ENCODE data around the gene ACTL10. TPM values are rescaled to one million over a fixed set of nuclear protein-coding genes. Genes with fewer than 3 reads are reported as not detected.
A peak's percentile ranks its signal among the peaks of the same experiment; 100 is the strongest.

Gene ACTL10
- total RNA-seq, 1 donor from 2014 or later = 2.2 TPM

DNA sequence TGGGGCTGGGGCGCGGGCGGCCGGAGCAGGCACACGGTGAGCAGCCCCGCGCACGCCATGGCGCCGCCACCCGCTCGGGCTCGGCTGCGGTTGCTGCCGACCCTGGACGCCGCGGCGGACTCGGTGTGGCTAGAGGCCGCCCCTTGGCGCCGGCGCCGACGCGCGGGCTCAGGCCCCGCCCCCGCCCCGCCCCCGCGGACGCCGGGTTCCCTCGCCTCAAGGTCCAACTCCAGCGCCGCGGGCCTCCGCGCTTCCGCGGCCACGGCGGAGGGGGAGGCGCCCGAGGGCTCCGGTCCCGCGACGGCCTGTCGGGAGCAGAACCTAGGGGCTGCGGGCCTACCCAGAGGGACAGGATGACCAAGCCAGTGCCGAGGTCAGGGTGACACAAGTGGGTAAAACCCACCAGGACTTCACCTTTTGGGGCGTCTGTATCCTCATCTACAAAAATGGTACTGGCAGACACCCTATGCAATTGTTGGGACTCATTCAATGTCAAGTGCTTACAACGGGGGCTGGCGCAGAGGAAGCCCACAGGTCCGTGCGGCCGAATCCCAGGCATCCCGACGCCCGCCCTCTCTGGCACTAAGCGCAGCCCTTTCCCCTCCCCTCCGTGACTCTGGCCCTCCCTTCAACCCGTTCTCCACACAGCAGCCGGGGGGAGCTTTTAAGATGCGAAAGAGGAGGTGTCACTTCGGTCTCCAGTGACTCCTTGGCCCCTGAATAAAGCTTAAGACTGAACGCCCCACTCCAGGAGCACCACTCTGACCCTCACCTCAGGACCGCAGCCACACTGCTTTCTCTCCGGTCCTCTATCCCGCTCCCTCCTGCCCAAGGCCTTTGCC is 7.8 kb downstream of the ACTL10 start, which contains the start of gene NECAB3:
Gene NECAB3, minus strand, starts transcription at position 135 of the 842 bp plus-strand sequence. Its CDS starts 76 bp downstream, at position 59.
- H3K4me3 ChIP-seq (ENCODE audit: low read depth, low read length) = peak within 1 kb of the TSS; percentile 86
- TF ChIP-seq, protein P1, sequence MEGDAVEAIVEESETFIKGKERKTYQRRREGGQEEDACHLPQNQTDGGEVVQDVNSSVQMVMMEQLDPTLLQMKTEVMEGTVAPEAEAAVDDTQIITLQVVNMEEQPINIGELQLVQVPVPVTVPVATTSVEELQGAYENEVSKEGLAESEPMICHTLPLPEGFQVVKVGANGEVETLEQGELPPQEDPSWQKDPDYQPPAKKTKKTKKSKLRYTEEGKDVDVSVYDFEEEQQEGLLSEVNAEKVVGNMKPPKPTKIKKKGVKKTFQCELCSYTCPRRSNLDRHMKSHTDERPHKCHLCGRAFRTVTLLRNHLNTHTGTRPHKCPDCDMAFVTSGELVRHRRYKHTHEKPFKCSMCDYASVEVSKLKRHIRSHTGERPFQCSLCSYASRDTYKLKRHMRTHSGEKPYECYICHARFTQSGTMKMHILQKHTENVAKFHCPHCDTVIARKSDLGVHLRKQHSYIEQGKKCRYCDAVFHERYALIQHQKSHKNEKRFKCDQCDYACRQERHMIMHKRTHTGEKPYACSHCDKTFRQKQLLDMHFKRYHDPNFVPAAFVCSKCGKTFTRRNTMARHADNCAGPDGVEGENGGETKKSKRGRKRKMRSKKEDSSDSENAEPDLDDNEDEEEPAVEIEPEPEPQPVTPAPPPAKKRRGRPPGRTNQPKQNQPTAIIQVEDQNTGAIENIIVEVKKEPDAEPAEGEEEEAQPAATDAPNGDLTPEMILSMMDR (conservative IDR thresholded peaks at IDR 0.05; ENCODE audit: low read depth, low read length) = no peak
- no peak for DNase-seq (ENCODE audit: low read depth)

DNA sequence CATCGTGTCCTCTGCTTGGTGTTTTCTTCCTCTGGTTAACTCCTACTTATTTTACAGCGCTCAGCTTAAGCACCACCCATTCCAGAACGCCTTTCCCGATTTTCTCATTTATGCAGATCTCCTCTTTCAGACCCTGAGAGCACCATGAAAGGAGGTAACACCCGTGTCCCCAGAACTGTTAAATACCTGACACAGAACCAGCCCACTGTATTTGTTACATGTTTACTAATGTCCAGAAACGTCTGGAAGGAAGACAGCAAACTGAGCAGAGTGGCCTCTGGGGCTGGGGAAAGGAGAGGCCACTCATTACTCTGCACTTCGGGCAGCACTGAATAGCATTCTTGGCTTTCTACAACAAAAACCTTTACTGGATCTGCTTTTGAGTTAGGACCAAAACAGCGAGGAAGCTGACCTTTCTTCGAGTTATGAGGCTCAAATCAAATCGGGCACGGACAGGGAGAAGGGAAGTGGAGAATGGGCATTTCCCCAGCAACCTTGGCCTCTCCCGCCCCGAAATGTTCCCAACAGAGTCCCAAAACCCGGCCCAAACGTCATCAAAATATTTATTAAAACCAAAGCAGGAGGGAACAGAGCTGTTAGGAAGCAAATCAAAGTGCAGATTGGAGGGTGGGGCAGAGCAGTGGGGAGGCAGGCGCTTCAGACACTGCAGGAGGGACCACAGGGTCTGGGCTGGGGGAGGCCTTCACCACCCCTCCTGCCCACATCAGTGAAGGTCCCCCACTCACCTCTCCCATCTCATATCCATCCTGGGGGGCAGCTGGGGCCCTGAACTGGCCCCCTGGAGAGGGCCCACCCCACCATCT is 8.6 kb downstream of the ACTL10 start:
- TF ChIP-seq, protein P1 (conservative IDR thresholded peaks at IDR 0.05; ENCODE audit: low read depth, low read length) = no peak
- no peak for DNase-seq (ENCODE audit: low read depth)
- H3K4me3 ChIP-seq (ENCODE audit: low read depth, low read length) = peak overlapping the region; percentile 73

DNA sequence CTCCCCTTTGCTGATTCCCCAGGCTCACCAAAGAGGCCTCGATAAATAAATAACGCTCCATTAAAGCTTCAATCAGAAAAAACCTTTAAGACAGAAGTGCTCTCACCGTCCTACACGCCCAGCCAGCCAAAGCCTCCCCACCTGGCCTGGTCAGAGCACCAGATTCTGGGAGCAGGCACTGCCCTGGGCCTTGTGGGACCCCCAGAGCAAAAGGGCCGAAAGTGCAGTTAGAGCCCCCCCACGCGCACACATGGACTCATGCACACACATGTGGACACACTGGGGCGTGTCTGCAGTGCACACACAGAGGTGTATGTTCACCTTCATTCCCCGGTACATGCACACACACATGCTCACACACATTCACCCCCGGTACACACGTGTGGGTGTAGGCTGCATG is 9.4 kb downstream of the ACTL10 start:
- no peak for DNase-seq (ENCODE audit: low read depth)
- TF ChIP-seq, protein P1 (conservative IDR thresholded peaks at IDR 0.05; ENCODE audit: low read depth, low read length) = no peak
- no peak overlapping the region for H3K4me3 ChIP-seq (ENCODE audit: low read depth, low read length)

DNA sequence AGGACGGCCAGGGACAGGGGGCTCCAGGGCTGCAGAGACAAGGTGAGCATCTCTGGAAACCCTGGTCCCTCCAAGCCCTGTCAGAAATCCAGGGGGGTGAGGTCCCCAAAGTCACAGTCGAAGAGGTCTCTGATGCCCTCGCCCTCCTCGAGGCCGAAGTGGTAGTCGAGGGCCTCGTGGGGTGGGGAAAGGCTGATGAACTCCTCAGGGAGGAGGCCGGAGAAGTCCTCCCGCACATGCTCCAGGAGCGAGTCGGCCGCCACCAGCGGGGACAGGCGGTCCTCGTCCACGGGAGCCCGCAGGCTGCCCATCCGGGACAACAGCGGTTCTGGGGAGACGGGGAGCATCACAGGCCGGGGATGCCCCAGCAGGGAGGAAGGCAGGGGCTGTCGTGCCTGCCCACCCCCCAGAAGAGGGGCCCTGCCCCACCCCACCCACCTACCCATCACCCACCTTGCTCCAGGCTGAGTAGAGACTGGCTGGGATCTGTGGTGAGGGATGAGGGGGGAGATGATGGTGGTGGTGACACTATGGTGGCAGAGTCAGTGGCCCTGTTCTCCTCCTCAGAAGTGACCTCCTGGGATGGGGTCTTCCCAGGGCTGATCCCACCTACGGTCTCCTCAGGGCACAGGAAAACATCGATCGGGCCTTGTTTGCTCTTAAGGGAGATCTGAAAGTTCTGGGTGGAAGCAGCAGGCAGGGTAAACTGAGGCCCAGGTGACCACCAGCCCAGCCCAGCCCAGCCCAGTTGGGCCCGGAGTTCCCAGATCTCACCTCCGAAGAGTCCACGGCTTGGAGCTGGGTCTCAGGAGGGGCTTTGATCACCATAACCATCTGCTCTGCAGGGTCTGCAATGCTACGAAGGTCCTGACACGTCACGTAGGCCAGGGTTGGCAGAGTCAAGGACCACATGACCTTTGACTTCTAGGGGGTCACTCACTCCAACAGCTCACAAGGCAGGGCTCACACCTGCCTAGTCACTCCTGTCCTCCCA is 10.2 kb downstream of the ACTL10 start:
- TF ChIP-seq, protein P1 (conservative IDR thresholded peaks at IDR 0.05; ENCODE audit: low read depth, low read length) = no peak
- DNase-seq (ENCODE audit: low read depth) = no peak
- H3K4me3 ChIP-seq (ENCODE audit: low read depth, low read length) = no peak overlapping the region

DNA sequence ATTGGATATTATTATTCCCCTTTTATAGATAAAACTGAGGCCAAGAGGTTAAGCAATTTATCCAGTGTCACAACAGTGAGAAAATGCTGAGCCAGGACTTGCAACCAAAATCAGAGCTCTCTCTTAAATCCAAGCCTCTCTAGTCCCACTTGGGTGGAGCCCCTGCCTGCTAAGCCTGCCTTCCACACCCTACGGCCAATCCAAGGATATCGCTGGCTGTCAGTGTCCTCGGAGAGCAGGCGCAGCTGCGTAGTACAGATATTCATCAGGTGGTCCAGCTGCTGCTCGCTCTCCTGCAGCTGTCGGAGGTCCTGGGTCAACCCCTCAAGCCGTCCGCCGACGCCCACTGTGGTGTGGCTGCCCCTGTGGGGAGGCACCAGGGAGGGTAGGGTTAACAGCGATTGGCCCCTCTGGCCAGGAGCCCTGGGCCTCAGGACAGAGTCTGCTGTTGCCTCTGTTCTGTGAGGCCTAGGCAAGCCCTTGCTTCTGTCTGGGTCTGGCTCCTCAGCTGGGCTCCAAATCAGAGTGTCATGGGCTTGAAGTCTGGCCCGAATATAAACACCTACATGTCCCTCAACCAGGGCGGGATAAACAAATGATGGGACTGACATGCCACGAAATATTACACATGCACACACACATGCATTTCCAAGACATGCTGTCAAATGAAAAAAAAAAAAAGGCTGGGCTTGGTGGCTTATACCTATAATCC is 11.4 kb downstream of the ACTL10 start:
- no peak for DNase-seq (ENCODE audit: low read depth)
- TF ChIP-seq, protein P1 (conservative IDR thresholded peaks at IDR 0.05; ENCODE audit: low read depth, low read length) = no peak
- no peak overlapping the region for H3K4me3 ChIP-seq (ENCODE audit: low read depth, low read length)

All from epithelial cell of proximal tubule (primary cell).